Stimulated activated CD8-positive, alpha-beta memory T cell treated with anti-CD3 and anti-CD28 coated beads, Interleukin-2, amount 100 ng/mL, for 1 hour (primary cell): ENCODE data around the gene CDH15.
"Not testable (repeated sequence)": the region's sequence is repeated elsewhere in the genome, so short reads cannot be mapped to it uniquely, and the experiment has no call there.

Experiments used
- DNase-seq, 2 donors: peaks; one replicate each; pipeline ENCODE4 v3.0.0-alpha.2; 2020; ENCODE audit warnings: low read depth in 2 of 2

The CDH15 gene

GRCh38 chr16:89187770-89188392 lies 16.3 kb downstream of the CDH15 start:
- DNase-seq = no peak

GRCh38 chr16:89188471-89189357 lies 17.2 kb downstream of the CDH15 start:
- not testable (repeated sequence) for DNase-seq

- no peak for DNase-seq
Measured at GRCh38 chr16:89189358-89190025, 17.9 kb downstream of the CDH15 start.

GRCh38 chr16:89190150-89190958 lies 18.8 kb downstream of the CDH15 start:
- DNase-seq = no peak

GRCh38 chr16:89191033-89191900 lies 19.7 kb downstream of the CDH15 start:
- DNase-seq = no peak

GRCh38 chr16:89191901-89192185 lies 20.3 kb downstream of the CDH15 start:
- no peak for DNase-seq

GRCh38 chr16:89192186-89192955 lies 20.8 kb downstream of the CDH15 start:
- peak in 1 of 2 donors; percentile 39 for DNase-seq

GRCh38 chr16:89192956-89193575 lies 21.5 kb downstream of the CDH15 start:
- DNase-seq = peak in 1 of 2 donors; percentile 37

GRCh38 chr16:89193576-89194293 lies 22.2 kb downstream of the CDH15 start:
- DNase-seq = no peak

GRCh38 chr16:89194340-89195311 lies 23.1 kb downstream of the CDH15 start:
- DNase-seq = no peak

GRCh38 chr16:89195521-89196171 lies 24.1 kb downstream of the CDH15 start:
- DNase-seq = no peak

- no peak for DNase-seq
Measured at GRCh38 chr16:89197033-89197632, 25.6 kb downstream of the CDH15 start.

GRCh38 chr16:89197633-89198416 lies 26.3 kb downstream of the CDH15 start:
- DNase-seq = no peak

GRCh38 chr16:89198417-89199240 lies 27.1 kb downstream of the CDH15 start:
- no peak for DNase-seq
